ENCODE measurements around the gene SAMD5. TPM values are rescaled to one million over a fixed set of nuclear protein-coding genes. Genes with fewer than 3 reads are reported as not detected.
A peak's percentile ranks its signal among the peaks of the same experiment; 100 is the strongest.

Gene SAMD5
- total and polyA plus RNA-seq, 9 of the 15 experiments (the other 6 are each of a cell fraction or from before 2014, with no cell fraction given): 0.15 to 0.91 (median 0.55) TPM

- TF ChIP-seq CHD7 (IDR thresholded peaks at IDR 0.05; ENCODE audit: low read depth, low read length): no peak
- TF ChIP-seq SAP30 (IDR thresholded peaks at IDR 0.05; ENCODE audit: borderline replicate concordance, insufficient read depth, low read depth, low read length, poor library complexity, severe bottlenecking): peak; percentile 35
- TF ChIP-seq TARDBP (IDR thresholded peaks at IDR 0.05): 0 out of 2 replicates have a peak, but pooled peaks have one; percentile 30
- no peak for TF ChIP-seq ZNF224 (CRISPR knock-in tag; IDR thresholded peaks at IDR 0.05)
- TF ChIP-seq CTBP1 (IDR thresholded peaks at IDR 0.05; ENCODE audit: borderline replicate concordance): peak; percentile 81
- peak; percentile 50; the same call in 1 of the 2 replicates for TF ChIP-seq ZBTB7A (IDR thresholded peaks at IDR 0.05; ENCODE audit: borderline replicate concordance, control insufficient read depth, low read depth, low read length)
- TF ChIP-seq THRB (CRISPR knock-in tag; conservative IDR thresholded peaks at IDR 0.05): no peak
- no peak for TF ChIP-seq OTX1 (CRISPR knock-in tag; IDR thresholded peaks at IDR 0.05)
- no peak for TF ChIP-seq SRSF7 (optimal IDR thresholded peaks at IDR 0.05; ENCODE audit: low read depth, low read length)
- no peak for TF ChIP-seq NCOA4 (IDR thresholded peaks at IDR 0.05; ENCODE audit: partially characterized antibody)
Observed at GRCh38 chr6:147508042-147508865, at the start of gene SAMD5 (continued).

All from K562 (cell line).